ENCODE results near the gene SMIM34.

SMIM34 gene

DNA sequence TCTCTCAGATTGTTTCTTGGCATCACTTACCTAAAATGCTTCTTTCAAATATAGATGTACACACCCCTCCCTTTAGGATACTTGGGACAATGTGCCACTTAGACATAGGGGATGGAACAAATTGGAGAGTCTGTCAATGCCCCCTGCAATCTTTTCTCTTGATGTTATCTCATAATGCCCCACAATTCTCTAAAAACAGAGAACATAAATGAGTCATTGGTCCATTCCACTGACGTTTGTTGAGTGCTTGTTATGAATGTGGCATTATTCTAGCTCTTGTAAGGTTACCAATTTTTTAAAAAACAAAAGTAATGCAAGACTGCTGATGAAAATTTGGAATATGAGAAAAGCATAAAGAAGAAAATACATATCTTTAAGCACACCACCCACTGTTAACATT lies 54.0 kb downstream of the SMIM34 start:
- no peak for DNase-seq
